HG02798 (cell line): Measurements from ENCODE around the gene ITPR2.
A peak's percentile ranks its signal among the peaks of the same experiment; 100 is the strongest.

Source experiments
- ATAC-seq: cut with Tn5 transposase; IDR thresholded peaks from one replicate; pipeline ENCODE4 v1.9.1; 2021; ENCODE audit warnings: mild to moderate bottlenecking; ENCODE audit not compliant: unreplicated experiment, poor library complexity

ITPR2 gene

DNA sequence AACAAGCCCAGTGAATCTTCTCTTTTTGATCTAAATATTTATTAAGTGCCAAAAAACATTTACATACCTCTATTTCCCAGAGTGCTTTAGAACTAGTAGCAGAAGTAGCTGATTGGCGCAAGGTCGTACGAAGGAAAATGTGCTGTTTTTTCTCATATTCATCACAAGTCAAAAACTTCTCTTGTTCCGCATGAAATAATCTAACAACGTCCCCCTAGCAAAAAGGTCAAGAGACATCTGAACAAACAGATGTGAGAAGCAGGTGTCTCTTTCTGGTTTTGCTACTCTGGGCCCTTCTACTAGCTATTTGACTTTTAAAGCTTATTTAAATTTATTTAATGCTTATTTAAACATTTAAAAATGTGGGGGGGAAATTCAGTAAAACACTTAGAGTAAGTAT lies 117.8 kb downstream of the ITPR2 start:
- ATAC-seq = no peak

DNA sequence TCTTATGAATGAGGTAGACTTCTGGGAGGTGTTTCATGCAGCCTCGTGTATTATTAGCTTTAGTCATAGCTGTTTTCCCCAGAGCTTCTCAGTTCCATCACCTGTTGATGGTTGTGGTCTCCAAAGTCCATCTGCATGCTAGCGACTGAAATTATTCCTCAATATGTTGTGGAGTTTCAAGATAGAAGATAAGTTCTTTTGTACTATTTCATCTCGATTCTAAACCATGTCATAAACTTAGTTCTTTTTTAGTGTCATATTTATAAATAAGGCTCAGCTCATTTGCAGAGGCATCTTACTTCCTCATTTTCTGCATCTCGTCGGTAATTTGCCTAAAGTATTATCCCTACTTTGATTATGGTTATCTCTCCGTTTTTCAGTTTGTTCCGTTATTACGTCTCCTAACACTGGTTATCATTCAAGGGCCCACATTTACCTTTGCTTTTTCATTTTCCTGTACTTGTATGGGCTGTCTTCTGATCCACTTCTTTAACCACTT lies 119.1 kb downstream of the ITPR2 start:
- ATAC-seq = peak; percentile 78

DNA sequence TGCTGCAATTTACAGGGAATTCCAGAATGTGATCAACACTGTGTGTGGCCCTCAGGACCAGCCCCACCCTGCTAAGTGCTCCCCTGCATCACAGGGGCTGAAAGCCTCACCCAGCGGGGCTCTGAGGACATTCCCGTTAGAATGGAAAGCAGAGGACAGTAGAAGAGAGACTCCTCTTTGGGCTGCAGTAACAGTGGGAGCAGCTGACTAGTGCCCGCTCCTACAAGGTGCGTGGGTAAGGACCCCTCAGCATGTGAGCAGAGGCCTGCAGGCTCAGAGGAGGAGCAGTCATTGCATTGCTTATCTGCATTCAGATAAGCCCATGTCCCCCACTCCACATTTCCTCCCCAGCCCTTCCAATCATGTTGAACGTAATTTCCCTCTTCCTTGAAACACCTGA lies 120.1 kb downstream of the ITPR2 start:
- no peak for ATAC-seq

DNA sequence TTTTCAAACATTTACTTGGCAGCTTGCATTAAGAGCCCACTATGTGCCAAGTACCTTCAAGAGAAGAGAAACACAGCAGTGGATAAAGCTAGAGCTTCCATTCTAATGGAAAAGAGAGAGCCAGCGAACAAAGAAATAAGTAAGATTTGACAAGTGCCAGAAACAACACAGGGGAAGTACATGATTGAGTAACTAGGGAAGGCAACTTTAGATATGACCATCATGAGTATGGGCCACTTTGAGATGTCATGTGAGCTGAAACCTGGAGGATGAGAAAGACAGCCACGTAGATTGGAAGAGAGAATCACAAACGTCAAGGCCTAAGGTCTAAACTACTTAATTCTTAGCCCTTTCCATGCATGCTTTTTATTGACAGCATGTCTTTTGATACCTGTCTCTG lies 121.4 kb downstream of the ITPR2 start:
- ATAC-seq = peak; percentile 35

DNA sequence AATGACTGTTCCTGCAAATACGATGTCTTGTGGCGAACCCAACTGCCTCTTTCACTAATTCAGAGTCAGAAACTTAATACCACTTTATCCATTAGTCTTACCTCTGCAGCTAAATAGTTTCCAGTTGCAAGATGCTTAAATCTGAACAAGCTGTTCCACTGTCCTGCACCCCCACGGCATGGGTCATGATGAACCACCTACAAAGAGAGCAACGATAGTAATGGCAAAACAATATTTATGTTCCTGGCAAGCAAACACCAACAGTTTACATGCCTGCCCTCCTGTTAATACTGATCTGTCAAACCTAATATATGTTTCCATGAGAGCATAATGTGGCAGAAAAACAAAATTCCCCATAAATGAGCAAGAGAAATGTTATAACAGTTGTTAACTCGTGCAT lies 121.9 kb downstream of the ITPR2 start:
- no peak for ATAC-seq

DNA sequence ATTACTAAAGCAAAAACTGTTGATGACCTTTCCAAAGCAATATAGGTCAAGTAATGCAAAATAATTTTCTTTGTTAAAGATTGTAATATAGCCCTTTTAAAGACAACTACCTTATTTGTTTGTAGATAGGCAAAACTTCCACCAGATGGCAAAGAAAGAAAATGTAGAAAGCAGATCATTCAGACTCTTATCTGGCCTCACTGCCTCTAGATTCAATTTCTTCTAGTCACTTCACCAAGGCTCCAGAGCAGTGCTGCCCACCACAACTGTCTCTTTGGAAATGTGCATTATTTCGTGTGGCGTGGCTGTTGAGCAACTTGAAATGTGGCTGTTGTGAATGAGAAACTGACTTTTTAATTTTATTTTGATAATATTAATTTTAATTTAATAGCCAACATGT lies 127.1 kb downstream of the ITPR2 start:
- ATAC-seq = no peak

DNA sequence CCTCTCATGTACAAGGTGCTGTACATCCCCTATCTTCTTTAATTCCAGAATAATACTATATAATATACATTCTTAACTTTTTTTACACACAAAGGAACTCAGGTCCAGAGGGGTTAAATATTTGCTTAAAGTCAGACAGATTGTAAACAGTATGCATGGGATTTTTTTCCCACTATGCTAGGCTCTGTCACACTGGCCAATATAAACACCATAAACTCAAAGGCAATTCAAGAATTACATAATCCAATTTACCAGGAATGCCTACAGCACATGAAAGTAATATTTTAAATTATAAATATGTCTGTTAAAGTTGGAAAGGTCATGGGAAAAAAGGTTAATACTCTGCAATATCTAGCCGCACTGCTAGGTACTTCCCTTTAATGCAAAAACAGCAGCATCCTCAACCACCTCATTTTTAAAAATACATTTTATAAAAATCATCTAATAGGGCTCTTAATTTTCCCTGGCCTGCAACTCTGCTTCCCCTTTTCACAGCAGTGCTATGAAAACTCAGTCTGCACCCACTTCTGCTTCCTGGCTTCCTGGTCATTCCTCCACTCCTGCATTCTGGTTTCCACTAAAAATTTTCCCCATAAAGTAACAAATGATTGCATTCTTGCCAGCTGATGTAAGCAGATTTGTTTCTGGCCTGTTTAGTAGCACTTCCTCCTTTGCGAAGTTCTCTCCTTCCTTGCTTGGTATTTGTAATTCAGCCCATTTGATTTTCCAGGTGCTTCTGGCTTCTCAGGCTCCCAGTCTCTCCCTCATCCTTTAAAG lies 128.1 kb downstream of the ITPR2 start:
- no peak for ATAC-seq

DNA sequence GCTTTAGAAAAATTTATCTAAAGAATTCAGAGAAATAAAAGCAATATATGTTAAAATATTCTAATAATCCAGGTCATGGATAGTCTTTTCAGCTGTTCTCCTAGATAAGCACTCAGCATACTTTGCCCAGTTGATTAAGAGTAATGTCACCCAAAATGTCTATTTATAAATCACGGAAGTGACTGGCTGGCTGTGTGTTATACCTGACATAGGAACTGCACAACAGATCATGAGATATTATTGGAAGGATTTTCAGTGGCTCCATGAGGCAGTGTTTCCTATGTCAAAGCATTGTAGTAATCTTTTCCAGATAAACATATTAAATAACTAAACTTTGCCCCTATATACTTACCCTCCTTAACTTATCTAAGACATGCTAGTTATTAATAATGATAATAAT lies 128.8 kb downstream of the ITPR2 start:
- ATAC-seq = no peak

DNA sequence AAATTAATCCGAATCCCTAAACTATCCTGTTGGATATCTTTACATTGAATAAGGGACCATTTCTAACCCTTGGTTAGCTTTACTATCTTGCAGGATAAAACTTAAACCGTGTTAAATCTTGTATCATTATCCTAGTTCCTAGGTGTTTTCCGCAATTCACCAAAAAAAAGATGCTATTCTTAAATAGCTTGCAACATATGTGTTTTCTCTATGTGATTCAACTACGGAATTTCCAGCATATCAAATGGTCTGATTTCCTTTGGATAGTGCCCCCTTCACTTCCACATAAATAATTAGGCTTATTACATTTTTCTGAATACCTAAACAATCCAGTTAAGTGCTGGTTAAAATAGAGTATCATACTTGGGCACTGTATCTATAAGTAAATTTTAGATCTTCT lies 130.3 kb downstream of the ITPR2 start:
- ATAC-seq = no peak

DNA sequence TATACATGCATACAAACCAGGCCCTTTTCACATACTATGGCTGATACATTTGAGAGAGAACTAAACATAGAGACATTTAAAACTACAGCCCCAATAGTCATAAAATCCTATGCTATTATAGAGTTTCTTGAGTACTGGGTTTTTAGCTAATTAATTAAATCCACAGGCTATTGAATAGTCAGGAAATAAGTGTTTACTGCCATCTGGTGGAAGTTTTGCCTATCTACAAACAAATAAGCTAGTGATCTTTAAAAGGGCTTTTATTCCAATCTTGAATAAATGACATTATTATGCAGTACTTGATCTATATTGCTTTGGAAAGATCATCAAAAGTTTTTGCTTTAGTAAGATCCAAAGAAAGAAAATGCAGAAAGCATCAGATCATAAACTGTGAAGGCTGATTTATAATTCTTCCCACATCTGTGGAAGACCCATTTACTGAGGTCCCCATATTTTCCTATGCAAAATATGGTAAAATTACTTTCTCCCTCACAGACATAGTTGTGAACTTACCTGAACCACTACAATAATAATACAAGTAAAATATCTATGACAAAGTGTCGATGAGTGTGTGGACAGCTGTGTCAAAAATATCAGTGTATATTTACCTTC lies 131.3 kb downstream of the ITPR2 start:
- ATAC-seq = no peak

DNA sequence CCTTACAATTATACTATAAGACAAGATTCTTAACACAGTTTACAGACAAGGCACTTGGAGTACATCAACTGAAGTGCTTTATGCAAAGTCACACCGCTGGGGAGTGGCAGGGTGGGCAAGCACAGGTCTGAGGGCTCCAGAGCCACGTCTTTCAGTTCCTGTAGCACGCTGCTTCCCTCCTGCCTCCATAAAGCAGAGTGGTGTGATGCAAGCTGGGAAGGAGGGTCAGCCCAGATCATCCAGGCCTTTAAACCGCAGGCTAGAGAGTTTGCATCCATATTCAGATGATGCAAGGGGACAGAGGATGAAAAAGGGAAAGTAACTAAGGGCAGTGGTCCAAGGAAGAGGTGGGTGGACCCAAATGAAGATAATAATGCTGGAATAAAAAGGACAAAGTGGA lies 132.6 kb downstream of the ITPR2 start:
- no peak for ATAC-seq

DNA sequence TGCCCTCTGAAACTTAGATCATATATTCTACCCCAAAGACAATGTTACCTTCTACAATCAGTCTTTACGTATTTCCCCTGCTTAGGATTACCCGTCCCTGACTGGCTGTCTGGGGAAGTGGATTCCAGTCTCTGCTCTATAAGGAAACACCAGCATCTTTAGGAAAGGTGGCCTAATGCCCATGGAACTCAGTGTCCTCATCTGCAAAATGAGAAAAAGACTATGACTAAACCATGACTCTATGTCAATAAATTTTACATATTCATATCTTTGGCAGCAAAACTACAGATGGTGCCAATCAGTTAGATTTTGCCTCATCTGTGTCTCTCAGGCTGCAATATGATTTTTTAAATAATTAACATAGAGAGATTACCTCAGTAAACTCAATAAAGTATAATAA lies 133.8 kb downstream of the ITPR2 start:
- ATAC-seq = no peak

DNA sequence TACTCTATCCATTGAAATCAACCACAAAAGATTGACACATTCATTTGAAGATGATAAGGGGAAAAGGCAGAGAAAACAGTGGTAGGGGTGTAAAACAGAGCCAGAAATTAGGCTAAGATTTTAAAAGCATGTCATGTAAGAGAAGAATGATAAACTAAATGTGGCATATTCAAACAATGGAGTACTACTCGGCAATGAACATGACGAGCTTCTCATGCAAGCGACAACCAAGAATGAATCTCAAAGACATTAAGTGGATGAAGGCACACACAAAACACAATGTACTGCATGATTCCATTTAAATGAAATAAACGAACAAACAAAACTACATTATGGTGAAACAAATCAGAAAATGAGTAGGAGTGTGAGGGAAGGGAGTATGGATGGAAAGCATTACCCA lies 134.8 kb downstream of the ITPR2 start:
- ATAC-seq = no peak

DNA sequence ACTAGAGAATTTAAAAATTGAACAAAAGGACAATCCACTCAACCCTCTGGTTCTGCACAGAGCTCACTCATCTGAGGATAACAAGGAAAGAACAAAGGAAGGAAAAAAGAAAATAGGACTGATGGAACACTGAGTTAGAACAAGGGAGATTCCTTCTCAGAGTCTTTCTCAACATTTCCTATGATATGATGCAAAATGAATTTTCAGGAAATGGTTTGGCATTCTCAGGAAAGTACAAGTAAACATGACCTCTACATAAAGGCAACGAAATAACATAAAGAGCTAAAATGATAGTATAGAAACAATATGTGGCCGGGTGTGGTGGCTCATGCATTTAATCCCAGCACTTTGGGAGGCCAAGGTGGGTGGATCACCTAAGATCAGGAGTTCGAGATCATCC lies 135.8 kb downstream of the ITPR2 start:
- ATAC-seq = no peak

DNA sequence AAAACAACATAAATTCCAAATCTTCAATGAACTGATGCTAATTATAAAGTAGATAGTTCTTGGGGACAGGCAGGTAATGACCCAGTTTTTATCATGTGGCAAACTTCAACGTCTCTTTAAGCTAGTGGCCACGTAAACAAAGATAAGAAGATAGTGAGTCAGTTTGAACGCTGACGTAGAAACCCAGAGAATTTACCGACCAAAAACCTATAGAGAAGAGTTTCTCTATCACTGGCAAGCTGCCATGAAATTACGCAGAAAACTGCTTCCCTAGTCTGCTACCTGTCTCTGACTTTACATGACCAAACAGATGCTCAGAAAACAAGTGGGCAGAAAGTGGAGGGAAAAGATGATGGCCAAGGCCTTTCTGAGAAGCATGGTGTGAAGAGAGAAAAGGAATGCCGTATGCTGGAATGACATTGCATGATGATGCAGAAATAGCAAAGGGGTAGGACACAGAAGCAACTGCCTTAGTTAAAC lies 136.3 kb downstream of the ITPR2 start:
- no peak for ATAC-seq

DNA sequence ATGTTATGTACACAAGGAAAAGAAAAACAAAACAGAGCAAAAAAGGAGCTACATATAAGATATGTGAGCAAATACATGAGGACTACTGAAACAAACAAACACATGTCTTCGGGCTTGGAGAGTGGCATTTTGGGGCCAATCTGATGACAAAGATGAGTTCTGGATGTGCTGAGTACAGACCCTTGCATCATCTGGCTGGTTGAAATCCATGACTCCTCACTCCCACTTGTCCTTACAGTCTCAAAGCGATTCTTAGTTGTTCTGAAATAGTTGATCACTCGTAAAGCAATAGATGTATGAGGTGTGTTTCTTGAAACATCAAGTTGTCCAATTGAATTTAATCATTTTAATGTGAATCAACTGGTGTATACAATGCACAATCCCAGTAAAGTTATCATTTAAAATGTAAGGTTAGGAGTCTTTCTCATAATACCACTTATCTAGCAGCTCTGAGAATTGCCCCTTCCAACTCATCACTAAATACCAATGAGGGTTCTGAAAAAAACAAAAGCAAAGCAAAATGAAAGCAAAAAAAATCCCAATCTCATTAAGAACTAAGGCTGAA lies 136.9 kb downstream of the ITPR2 start:
- no peak for ATAC-seq

DNA sequence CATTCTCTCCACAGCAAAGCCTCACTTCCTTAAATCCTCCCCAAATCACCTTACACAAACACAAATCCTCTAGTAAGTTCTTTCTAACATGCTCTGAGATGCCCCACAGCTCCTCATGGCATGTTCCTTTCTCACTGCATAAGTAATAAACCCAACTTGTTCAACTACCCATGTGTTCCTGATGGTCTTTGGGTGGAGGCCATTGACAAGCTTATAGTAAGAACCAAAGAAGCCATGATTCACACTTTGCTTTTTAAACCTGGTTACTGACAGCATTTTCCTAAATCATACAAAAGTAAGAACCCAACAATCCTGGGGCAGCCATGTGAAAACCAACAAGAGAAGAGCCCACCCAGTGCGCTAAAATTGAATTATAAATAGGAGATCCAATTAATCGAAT lies 138.6 kb downstream of the ITPR2 start:
- ATAC-seq = no peak

DNA sequence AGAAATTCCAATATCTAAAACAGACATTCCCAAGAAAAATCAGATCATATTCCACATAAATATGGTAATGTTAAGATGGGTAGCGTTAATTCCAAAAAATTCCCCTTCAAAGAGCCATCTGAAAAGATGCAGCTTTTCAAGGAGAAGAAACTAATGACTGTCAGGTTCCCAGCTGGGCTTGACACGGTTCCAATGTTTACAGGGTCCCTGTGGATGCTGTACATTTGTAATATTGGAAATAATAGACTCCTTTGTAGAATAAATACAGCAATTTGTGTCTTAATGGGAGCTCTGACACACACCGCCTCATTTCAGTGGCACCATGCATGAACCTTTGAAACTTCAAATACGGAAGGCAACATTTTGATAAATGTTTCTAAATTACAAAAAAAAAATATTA lies 140.6 kb downstream of the ITPR2 start:
- ATAC-seq = no peak

DNA sequence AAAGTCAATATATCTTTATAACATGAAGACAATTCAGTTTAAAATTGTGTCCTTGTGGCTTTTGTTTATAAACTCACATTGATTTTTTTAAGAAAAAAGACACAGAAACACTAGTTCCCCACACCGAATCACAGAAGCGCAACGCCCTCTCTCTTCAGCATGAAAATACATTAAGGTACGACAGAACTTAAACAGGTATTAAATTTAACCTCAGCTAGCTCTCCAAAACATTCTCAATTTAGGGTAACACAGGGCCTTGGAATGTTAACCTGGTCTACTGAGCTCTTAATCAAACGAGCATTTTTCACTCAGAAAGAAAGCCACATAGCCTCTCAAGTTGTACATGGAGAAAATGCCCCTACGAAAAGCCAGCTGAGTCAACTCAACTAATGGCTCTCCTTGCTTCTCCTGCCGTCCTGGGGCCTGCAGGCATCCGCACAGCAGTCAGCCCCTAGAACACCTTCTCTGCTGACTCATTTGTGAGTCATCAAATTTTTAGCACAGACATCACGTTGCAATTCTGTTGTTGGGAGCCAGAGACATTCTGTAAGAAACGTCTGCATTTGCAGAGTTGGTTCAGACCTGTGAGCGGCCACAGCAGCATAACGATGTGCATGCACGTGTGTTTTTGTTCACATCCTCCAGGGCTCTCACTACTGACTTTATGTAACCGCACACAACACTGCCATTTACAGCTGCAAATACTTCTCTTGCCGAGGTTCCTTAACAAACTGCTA lies 141.6 kb downstream of the ITPR2 start:
- ATAC-seq = no peak

DNA sequence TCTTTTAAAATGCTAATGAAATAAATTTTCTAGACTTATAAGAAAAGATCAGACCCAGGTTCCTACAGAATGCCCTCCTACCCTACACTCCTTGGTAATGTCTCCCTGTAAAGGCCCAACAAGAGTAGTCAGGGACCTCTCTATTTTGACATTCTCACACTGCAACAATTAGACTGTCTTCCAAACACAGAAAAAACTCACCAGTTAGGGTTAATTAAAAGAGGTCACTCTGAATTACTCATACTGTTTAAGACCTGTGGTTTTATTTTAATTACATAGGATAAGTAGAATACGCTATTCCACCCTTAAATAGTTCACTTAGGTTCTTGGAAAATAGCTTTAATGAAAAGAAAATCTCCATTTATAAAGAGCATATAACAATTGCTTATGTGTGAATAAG lies 142.4 kb downstream of the ITPR2 start:
- ATAC-seq = no peak

DNA sequence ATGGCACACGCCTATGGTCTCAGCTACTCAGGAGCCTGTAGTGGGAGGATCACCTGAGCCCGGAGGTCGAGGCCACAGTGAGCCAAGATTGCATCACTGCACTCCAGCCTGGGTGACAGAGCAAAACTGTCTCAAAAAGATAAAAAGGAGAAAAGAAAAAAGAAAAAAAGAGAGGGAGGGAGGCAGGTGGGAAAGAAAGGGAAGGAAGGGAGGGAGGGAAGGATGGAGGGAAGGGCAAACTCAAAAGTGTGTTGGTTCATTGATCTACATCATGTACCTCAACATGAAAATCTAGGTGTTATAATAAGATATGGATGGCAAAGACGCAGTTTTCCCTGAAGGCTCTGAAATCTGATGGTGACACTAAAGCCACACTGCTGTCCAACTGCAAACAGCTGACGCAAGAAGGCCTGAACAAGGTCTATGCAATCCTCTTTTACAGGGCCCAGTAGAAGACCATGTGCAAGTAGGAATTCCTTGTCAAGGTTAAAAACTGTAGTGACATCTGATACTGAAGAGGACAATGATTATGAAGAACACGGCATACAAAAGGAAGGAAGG lies 143.6 kb downstream of the ITPR2 start:
- no peak for ATAC-seq
